Medulla oblongata (tissue), 1 donor: ENCODE results near the gene SMOC2.
"Not testable (repeated sequence)": the region's sequence is repeated elsewhere in the genome, so short reads cannot be mapped to it uniquely, and the experiment has no call there.

Experiments used
- DNase-seq: peaks from one replicate; pipeline ENCODE4 v3.0.0-alpha.2; 2015; ENCODE audit errors: extremely low spot score

SMOC2 gene

DNA sequence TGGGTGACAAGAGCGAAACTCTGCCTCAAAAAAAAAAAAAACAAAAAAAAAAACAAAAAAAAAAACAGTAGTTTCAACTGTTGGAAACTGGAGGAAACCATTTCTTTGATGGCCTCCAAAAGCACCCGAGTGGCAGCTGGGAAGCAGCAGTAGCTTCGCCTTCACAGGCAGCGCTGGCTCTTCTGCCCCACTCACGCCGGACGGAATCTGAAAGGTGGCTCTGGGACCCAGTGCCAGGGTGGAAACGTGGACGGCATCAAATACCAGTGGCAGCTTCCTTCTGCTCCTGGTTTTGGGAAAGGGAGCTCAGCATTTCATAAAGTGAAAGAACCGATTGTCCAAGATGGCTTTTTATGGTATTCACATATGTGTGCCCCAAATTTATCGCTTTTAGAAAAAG is 159.4 kb downstream of the SMOC2 start:
- no peak for DNase-seq

DNA sequence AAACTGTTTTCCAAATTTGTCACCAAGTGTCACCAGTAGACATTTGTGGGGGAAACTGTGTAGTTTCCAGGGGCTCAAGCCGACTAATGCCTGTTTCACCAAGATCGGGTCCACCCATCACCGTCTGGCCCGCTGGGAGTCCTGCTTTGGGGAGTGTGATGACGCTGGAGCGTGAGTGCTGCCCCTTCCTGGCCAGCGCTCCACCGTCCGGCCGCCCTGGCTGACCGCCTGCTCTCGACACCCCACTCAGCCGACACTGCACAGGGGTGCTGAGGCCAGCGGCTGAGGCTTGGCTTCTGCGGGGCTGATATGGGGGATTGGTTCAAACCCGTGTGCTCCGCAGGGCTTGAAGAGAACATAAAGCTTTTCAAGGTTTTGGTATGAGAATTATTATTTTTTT is 160.1 kb downstream of the SMOC2 start:
- no peak for DNase-seq

DNA sequence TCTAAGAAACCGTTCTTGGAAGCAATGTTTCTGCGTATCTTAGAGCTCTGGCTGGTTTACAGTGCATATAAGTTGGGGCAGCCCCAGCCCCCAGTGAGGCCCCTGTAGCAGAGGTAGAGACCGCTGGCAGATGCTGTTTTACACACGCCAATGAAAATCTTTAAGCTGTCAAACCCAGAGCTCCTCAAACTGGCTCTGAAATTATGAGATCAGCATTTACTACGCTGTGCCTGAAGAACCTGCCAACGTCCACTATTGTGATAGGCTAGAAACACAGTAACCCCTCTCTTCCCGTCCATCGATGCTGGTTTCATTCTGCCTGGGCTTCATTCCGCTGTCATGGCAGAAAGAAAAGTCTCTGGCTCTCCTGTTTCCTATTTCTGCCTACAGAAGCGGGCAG is 160.6 kb downstream of the SMOC2 start:
- DNase-seq = no peak

DNA sequence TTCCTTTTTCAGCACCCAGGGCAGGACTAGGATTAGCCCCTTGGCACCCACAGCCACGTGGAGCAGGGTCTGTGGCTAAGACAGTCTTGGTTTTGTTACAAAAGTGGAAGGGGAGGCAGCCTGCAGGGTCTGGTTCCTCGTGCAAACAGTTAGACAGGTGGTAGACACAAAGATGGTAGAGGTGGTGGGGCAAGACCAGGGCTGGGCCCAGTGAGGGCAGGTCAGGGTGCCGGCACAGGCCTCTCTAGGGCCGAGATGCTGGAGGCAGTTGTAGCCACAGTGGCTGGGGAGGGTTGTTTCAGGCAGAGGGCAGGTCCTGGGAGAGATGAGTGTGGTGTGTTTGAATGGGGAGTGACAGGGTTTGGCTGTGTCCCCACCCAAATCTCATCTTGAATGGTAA is 161.6 kb downstream of the SMOC2 start:
- DNase-seq = no peak

DNA sequence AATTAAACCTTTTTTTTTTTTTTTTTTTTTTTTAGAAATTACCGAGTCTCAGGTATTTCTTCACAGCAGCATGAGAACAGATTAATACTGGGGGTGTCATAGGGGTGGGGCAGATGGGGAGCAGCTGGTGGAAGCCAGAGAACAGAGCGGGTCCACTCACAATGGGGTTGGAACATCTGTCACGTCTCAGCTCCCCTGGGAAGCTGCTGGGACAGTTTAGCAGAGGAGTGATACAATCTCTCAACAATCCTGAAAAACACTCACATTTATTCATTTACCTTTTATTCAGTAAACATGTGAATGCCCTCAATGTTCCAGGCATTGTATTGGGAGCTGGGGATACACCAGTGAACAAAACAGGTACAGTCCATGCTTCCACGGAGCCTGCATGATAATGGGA is 162.2 kb downstream of the SMOC2 start:
- no peak for DNase-seq

DNA sequence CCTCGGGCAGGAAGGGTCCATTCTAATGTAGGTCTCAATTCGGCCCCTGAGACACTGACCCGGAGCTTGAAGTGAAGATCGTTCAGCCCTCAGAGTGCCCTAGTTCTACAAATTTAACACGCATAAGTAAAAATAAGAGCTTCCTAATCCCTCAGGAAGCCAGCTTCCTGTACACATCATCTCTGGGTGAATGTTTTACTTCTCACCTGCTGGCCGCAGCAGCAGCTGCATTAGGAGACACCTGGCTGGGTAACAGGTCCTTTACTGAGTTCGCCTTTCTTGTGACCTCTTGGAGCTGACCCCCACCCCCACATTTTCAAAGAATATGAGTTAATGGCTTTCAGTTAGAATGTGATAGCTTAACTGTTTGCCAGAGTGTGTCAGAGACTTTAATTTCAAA is 165.0 kb downstream of the SMOC2 start:
- DNase-seq = no peak

DNA sequence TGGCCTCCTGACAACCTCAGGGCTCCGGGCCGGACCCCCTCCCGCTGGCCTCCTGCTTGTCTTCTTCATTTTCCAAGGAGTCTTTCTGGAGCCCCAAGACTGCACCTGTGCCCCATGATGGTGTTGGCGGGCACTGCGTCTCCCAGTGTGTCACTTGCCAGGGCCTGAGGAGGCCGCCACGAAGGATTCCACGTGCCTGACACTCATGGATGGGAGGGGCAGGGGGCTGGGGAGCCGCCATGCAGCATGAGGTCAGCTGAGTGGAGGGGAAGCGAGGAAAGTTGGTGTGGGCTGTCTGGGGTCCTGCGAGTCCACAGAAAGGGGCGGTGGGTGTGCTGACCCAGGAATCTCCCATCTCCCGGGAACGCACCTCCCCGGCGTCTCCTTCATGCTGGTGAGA is 165.7 kb downstream of the SMOC2 start:
- no peak for DNase-seq

DNA sequence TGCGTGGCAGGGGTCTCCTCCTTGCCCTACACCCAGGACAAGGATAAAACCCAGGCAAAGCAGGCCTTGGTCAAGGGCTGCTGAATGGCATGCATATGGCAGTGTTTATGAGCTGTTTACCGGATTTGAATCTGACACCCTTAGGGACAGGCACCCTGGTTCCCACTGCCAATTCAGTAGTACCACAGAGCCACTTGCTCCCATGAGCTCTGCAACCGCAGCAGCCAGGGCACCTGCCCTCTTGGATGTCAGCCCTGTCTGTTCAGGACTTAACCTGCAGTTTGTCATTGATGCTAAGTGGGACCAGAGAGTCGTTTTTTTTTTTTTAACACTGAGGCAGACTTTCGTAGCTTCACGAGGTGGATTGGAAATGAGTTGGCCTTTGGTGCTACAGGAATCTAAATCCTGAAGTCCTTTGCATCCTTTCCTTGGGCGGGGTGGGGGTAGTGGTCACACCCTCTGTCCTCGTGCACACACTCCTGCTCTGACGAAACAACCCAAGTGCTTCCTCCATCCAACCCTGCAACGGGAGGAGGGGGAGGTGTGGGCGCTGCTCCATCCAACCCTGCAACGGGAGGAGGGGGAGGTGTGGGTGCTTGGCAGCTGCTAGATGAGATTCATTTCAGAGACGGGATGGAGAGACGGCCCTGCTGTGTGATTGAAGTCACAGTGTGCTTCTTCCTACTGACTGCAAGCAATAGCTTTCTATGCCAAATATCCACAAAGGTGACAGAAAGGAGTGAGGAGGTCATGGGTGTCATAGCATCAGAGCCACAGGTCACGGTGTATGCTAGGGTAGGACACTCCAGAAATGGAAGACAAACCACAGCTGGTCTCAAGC is 166.5 kb downstream of the SMOC2 start:
- no peak for DNase-seq

DNA sequence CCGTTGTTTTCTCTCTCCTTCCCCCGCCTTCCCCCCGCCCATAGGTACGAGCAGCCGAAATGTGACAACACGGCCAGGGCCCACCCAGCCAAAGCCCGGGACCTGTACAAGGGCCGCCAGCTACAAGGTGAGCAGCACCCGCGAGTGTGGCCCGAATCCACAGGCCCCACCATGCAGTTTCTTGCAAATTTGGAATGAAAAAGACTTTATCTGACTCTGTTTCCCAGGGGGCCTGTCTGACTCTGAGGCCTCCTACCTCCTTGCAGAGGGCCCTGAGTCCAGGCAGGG is 167.1 kb downstream of the SMOC2 start:
- DNase-seq = no peak

DNA sequence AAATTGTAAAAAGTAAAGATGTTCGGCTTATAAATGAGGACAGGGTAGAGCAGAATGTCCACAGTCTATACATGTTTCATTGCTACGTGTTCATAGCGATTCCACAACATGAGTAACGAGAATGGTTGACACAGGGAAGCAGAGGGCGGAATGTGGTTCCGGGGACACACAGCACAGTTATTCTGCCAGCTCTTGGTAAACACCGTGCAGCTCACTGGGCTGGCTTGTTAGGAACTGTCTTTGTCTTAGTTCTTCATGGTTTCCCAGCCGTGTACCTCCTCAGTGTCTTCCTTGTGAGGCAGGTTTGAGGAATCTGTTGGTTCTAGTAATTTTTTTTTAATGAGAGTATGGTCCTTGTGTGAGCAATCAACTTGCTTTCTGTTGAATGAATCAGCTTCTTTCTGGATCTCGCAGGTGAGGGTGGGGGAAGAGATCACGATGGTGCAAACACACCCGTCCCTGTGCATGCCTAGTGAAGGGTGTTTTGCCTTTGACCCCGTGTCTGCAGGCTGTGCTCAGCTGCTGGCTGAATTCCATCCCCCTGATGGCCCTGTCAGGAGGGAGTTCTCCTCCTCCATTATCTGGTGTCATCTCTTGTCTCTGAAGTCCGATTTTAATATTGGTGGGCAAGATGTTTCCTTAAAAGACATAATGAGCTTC is 168.2 kb downstream of the SMOC2 start:
- no peak for DNase-seq

DNA sequence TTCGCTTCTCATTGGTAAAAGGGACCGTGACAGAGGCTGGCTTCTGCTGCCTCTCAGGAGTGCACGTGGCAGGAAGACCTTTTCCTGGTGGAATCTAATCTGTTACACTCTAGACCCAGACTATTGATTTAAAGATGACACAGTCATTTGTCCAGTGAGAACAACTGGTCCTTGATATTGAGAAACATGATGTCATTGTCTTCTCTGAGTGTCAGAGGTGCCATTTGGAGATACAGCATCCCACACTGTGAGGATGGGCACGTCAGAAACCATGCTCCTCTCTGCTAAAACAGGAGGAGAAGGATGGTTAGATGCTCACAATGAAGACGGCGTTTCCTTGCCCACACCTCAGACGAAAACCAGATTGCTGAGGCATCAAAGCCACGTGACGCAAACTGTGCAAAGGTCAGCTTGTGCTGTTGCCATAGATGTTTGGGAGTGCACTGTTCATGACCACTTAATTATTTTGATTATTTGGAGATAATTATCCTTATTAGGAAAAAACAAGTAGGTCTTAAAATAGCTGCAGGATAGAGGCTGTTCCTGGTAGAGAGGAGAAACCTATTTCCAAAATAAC is 169.0 kb downstream of the SMOC2 start:
- DNase-seq = no peak

DNA sequence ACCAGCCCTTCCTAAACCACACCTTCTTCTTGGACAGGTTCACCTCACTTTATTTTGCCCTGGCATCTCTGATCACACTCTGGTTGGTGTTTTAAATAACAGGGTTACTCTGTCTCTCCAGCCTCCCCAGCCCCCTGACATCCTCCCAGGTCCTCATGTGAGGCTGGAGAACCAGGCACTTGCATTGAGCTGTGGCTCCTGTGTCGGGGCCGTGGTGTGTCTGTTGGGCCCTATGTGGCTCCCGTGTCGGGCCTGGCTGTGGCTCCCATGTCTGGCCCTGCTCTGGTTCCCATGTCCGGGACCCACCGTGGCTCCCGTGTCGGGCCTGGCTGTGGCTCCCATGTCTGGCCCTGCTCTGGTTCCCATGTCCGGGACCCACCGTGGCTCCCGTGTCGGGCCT is 170.0 kb downstream of the SMOC2 start:
- DNase-seq = not testable (repeated sequence)

DNA sequence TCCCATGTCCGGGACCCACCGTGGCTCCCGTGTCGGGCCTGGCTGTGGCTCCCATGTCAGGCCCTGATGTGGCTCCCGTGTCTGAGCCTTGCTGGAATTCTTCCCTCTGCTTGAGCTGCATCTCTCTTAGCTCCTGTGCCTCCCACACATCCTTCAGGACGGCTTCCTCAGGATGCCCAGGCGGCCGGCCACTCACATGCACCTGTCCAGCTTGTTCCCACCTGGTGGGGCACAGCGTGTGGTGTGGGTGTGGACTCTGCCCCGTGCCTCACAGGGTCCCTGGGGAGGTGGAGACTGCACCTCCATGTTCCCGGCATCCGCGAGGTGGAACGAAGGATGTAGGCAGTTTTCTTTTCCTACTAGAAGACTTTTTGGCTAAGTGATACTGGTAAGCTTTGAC is 170.7 kb downstream of the SMOC2 start:
- DNase-seq = no peak

DNA sequence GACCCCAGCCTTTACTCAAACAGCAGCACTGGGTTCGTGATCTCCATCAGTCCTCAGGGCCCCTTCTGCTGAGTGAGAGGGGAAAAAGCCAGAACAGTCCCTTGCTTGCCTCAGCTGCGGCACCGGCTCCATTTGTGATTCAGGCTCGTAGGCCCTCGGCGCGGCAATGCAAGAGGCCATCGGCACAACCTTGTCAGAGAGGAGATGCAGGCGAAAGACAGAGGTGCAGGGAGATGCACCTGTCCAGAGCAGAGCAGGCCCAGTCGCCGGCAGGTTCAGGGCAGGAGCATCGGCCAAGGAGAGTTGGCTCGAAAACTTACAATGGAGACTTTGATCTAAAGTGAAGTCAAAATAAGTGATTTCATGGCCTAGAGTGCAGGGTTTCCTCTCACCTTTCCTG is 171.6 kb downstream of the SMOC2 start:
- DNase-seq = no peak

DNA sequence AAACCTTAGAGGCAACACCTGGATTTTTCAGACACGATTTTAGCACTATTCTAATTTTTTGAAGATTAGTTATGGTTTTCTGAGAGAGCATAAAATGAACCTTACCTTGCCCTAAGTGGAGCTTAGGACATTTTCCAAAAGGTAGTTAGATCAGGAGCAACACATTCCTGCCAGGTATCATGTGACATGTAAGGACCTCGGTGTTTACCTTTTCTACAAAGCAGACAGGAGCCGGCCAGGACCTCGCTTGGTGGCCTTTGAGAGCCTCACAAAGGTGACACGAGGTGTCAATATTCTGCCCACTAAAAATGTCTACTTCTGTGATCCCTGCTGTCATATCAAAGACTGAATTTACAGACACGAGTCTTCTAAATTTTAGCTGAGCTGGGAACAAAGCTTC is 174.9 kb downstream of the SMOC2 start:
- no peak for DNase-seq

DNA sequence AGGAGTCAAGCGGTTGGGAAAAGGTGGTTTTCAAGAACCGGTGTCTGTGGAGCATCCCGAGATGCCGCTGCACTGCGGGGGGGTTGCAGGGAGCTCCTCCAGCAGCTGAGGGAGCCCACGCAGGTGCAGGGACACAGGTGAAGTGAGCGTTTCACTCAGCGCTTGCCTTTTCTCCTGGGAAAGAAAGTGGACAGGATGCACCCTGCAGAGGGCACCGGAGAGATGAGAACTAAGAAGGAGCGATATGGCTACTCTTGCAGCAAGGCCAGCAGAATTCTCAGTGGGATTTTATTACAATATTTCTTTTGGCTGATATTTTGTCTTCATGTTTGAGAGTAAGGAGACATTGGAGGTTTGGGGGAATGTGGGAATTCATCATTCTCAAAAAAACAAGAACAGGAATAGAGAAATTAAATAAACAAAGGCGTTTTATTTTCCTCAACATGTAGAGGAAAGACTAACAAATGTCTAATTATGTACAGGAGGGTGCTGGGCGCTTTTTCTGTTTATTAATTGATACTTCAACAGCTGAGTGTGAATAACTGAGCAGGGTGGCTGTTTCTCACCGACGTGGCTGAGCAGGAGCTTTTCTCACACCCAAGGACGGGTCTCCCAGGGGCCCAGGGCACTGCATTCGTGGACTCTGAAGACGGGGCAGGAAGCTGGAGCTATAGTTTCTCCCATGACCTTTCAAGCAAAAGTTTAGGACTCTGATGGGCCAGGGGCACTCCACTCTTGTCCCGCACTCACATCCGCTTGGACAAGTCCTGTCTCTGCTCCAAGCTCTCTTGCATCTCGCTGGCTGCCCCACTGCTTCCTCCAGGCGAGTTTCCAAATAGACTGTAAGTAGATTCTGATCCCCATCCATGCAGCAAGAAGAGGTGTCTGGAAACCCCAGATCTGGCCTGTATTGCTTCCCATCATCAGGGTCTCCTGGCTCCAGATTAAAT is 176.1 kb downstream of the SMOC2 start:
- peak; percentile 43 for DNase-seq

DNA sequence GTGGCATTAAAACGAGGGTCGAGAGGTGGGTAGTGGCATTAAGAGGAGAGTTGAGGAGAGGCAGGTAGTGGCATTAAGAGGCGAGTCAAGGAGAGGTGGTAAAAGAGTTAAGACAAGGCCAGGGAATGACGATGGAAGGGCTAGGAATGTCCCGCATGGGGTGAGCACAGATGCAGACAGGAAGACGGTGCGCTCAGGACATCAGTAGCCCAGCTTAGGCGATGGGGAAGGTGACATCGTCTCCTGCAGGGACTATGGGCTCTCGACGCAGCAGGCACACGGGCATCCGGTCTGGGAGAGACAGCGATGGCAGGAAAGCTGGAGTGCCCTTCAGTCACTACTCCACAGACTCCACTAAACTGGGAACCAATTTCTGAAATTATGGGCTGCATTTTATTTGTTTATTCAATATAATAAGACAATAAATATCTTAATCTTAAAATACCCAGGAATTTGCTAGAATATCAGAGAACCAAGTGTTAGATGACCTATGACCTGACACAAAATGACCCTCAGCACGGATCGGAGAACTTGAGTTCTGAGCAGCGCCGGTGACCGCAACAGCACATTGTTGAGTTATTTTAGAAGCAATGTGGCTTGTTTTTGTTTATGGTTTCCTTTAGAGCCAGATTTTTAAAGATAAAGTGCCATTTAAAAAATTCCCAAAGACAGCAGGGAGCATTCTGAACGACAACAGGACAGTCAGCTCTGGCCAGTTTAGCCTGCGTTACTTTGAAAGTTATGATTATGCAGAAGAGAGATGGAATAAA is 177.7 kb downstream of the SMOC2 start:
- DNase-seq = no peak

DNA sequence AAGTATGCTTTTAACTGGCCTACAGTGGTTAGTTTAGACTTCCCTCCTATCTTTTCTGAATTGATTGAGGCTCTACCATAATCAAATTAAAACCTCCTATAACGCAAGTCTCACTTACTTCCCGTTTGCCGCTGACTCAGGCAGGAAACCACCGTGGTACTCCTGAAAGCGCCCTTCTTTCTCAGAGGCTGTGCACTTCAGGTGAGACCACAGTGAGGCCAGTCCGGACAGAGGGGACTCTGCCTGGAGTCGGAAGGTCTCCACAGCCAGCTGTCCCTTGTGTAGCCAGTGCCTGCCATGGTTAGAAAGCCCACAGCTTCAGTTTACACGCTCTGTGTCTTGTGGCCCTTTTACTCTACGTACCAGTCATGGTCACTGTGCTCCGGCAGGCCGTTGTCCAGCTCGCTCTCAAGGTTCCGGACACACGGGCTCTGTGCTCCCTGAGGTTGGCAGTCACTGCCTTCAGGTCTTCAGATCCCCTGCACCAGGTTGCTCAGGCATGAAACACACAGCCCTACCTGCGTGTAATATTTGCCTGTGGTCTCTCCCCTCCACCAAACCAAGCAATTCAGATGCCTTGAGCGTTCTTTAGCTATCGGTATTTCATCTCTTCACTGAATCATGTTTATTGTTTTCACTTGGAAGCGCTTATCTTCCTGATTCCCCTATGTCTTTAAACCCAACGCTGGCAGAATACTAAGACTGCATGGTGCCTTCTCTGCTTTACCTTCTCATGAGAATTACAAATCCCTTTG is 178.8 kb downstream of the SMOC2 start:
- no peak for DNase-seq

DNA sequence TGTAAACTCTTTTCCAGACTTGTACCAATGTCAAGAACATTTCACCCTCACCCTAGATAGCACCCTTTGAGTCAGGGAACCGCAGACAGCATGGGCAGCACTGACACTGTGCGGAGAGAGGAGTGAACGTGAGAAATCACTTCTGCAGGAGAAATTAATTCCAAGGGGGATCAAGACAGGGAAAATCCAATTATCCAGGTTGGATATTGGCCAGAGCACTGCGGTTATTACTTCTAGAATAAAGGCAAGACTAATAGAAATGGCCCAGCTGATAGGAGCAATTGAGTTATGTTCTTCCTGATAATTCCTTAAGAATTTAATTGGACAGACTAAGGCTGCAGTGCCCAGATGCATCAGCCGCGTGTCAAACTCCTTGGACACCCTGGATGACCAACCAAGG is 179.6 kb downstream of the SMOC2 start:
- DNase-seq = no peak

DNA sequence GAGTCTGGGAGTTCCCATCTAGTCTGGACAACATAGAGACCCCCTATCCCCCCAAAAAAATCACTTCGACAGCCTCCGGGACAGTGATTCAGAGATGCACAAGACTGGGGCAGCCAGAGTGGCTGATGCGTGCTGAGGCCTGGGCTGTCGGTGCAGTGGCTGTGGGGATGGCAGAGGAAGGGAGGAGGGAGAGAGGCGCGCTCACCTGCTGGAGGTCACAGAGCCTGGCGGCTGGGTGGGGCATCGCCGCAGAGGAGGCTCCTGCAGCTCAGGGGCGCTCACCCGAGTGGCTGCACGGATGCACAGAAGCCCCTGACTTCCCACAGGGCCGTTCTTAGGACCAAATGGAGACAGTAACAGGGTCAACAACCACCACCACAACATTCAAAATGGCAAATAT is 182.8 kb downstream of the SMOC2 start:
- no peak for DNase-seq

DNA sequence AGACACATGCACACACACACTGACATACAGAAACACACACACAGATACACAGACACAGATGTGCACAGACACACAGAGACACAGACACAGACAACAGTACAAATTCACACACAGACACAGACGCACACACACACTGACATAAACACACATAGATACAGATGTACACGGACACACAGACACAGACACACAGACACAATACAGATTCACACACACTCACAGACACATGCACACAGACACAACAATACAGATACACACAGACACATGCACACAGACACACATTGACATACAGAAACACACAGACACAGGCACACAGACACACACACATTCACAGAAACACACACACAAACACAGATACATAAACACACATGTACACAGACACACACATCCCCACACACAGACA is 183.6 kb downstream of the SMOC2 start:
- DNase-seq = no peak
